Adrenal gland (tissue), 12 donors: ENCODE measurements around the gene CERS4. TPM values are rescaled to one million over a fixed set of nuclear protein-coding genes. Genes with fewer than 3 reads are reported as not detected.

Source experiments
- DNase-seq, 7 donors: peaks; one replicate each; pipeline ENCODE4 v3.0.0-alpha.2; 2019 to 2020
- H3K27ac ChIP-seq, 5 donors: fragments of 200-600 bp; sonication (generic) in 4 of 5; 1 replicate in 3 of 5; 2 replicates in 2 of 5; pipeline versions ENCODE4 v1.5.1 to v1.8.0; 2016 to 2020; ENCODE audit warnings: mild to moderate bottlenecking in 1 of 5
- H3K27me3 ChIP-seq: fragments of 200-600 bp; 2 replicates; pipeline ENCODE4 v1.8.0; 2021
- H3K36me3 ChIP-seq, 2 donors: fragments of 200-600 bp; replicated peaks in 1 of 2; 1 replicate in 1 of 2; 2 replicates in 1 of 2; pipeline versions ENCODE4 v1.5.1 to v1.8.0; 2018 to 2022
- H3K4me1 ChIP-seq, 2 donors: fragments of 200-600 bp; replicated peaks in 1 of 2; 1 replicate in 1 of 2; 2 replicates in 1 of 2; pipeline versions ENCODE4 v1.5.1 to v1.8.0; 2018 to 2021
- H3K4me3 ChIP-seq, 4 donors: fragments of 200-600 bp; sonication (generic) in 3 of 4; one replicate each; pipeline ENCODE4 v1.5.1; 2016 to 2018
- H3K9me3 ChIP-seq, 3 donors: fragments of 200-600 bp; sonication (generic) in 1 of 3; replicated peaks in 1 of 3; 1 replicate in 2 of 3; 2 replicates in 1 of 3; pipeline versions ENCODE4 v1.5.1 to v1.8.0; 2016 to 2021
- POLR2A ChIP-seq, 2 donors: fragments of 450-650 bp; IDR thresholded peaks; one replicate each; pipeline ENCODE4 v1.6.1; 2017; ENCODE audit warnings: antibody characterized with exemption in 2 of 2, mild to moderate bottlenecking in 2 of 2, moderate library complexity in 1 of 2
- WGBS, 4 donors: extraction: QIAGEN DNeasy Blood & Tissue Kit in 2 of 4; methylation state at CpG; one replicate each; pipeline versions ENCODE4 v1.1.5 to v1.1.7; 2013 to 2017; 5-methylcytosine and 5-hydroxymethylcytosine counted together
- intact Hi-C, 2 donors: fragments of 100-400 bp; cut with DNase I; formaldehyde crosslinking; loops; one replicate each; pipeline versions ENCODE4 v1.14.1 to v1.15.0; 2022 to 2023
- polyA plus RNA-seq, 3 donors: library from polyadenylated mRNA; stranded (reverse); fragments of 200-250 nt in 2 of 3; fragments of 350-450 nt in 1 of 3; fragmentation: Illumina TruSeq in 1 of 3; extraction: RNeasy Lipid Tissue Mini Kit (QIAGEN cat#74804) in 1 of 3; gene quantifications; one replicate each; pipeline ENCODE4 v1.2.3, GENCODE V29; 2013 to 2014
- total RNA-seq, 9 donors: library from RNA; depleted of rRNA in 4 of 9; stranded (reverse); fragments of >200 nt in 4 of 9; fragments of 120-200 nt in 1 of 9; fragmentation: NEBNext Ultra II Directional in 1 of 9; extraction: Animal tissue kit (Norgen Biotek cat#: 25700) in 1 of 9; gene quantifications; one replicate each; pipeline versions ENCODE4 v1.1.0 to v1.2.4, GENCODE V29; 2013 to 2023
- TF ChIP-seq, protein P1 (sequence below), 6 experiments: fragments of 450-650 bp in 4 of 6; fragments of 200-600 bp in 2 of 6; sonication (generic) in 1 of 6; IDR thresholded peaks; 1 replicate in 5 of 6; 2 replicates in 1 of 6; pipeline versions ENCODE4 v1.5.1 to v1.8.0; 2016 to 2021; ENCODE audit warnings: antibody characterized with exemption in 6 of 6, mild to moderate bottlenecking in 2 of 6, moderate library complexity in 1 of 6
- donor health status: healthy with polysubstance abuse.
- donor health status: Bipolar disorder and iron deficiency.
- donor health status: DM: yes; HTN: yes; CAD: no.
- donor health status: DM: no; HTN: no; CAD: no.
- donor health status: DM: no; HTN: no; CAD: no.
- donor health status: DM: yes; HTN: yes; CAD: no.

The CERS4 gene
- total and polyA plus RNA-seq, 12 donors: 5.5 to 64.4 (median 30.2) TPM

DNA sequence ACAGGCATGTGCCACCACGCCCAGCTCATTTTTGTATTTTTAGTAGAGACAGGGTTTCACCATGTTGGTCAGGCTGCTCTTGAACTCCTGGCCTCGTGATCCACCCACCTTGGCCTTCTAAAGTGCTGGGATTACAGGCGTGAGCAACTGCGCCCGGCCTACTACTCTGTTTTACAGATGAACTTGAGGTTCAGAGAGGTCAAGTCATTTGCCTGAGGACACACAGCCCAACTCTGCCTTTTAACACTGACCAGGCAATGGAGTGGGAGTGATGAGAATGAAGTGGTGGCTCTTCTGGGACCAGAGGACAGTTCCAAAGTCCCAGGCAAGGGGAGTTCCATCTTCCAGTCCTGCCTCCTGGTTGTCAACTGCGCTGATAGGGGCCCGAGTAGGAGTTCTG is 41.4 kb downstream of the CERS4 start:
- intact Hi-C loops: loop anchor here (10.0 kb wide), 2 partner anchors 296 to 306 kb away; partner anchors contain the start of gene TIMM44 (in 1 of the 2)
- WGBS, 4 donors: 78 to 100% (median 81%) methylated on average over 2 to 7 of the region's 7 CpGs
- Histone ChIP-seq H3K4me3 (no peak overlapping the region), H3K9me3 (no peaks in the 10 kb centered on the region), H3K4me1 (no peaks in the 10 kb centered on the region), H3K36me3 (peaks cover 0 to 1% of the 10 kb centered on the region in 2 donors), H3K27me3 (no peaks in the 10 kb centered on the region), H3K27ac (no peak overlapping the region)
- DNase-seq: no peak
- TF ChIP-seq, protein P1, sequence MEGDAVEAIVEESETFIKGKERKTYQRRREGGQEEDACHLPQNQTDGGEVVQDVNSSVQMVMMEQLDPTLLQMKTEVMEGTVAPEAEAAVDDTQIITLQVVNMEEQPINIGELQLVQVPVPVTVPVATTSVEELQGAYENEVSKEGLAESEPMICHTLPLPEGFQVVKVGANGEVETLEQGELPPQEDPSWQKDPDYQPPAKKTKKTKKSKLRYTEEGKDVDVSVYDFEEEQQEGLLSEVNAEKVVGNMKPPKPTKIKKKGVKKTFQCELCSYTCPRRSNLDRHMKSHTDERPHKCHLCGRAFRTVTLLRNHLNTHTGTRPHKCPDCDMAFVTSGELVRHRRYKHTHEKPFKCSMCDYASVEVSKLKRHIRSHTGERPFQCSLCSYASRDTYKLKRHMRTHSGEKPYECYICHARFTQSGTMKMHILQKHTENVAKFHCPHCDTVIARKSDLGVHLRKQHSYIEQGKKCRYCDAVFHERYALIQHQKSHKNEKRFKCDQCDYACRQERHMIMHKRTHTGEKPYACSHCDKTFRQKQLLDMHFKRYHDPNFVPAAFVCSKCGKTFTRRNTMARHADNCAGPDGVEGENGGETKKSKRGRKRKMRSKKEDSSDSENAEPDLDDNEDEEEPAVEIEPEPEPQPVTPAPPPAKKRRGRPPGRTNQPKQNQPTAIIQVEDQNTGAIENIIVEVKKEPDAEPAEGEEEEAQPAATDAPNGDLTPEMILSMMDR (IDR thresholded peaks at IDR 0.05): no peak
- TF ChIP-seq POLR2A (IDR thresholded peaks at IDR 0.05): no peak

DNA sequence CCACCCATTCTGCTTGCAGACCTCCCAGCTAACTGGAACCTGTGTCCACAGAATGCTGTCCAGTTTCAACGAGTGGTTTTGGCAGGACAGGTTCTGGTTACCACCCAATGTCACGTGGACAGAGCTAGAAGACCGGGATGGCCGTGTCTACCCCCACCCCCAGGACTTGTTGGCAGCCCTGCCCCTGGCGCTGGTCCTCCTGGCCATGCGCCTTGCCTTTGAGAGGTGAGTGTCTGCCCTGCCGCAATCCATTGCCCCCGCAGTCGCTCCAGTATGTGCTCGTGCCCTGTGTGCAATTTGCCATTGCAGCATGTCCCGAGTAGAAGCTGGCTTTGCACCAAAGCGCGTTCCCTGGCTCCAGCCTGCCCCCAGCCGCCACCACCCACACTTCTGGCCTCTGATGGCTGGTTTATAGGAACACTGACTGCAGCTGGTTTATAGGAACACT is 41.9 kb downstream of the CERS4 start:
- no peak overlapping the region for H3K27ac ChIP-seq
- TF ChIP-seq, protein P1 (IDR thresholded peaks at IDR 0.05): no peak
- TF ChIP-seq POLR2A (IDR thresholded peaks at IDR 0.05): no peak
- 67 to 74% (median 69%) methylated on average over 7 to 14 of the region's 14 CpGs; no CpG with 5 or more reads in 1 of the 4 donors for WGBS, 4 donors
- no peaks in the 10 kb centered on the region for H3K4me1 ChIP-seq
- H3K27me3 ChIP-seq: no peaks in the 10 kb centered on the region
- DNase-seq: peak in 1 of 7 donors; percentile 34
- no peak overlapping the region for H3K4me3 ChIP-seq
- H3K36me3 ChIP-seq: peaks cover 0 to 6% of the 10 kb centered on the region in 2 donors
- intact Hi-C loops: loop anchor here (10.0 kb wide), 2 partner anchors 296 to 306 kb away; partner anchors contain the start of gene TIMM44 (in 1 of the 2)
- no peaks in the 10 kb centered on the region for H3K9me3 ChIP-seq

DNA sequence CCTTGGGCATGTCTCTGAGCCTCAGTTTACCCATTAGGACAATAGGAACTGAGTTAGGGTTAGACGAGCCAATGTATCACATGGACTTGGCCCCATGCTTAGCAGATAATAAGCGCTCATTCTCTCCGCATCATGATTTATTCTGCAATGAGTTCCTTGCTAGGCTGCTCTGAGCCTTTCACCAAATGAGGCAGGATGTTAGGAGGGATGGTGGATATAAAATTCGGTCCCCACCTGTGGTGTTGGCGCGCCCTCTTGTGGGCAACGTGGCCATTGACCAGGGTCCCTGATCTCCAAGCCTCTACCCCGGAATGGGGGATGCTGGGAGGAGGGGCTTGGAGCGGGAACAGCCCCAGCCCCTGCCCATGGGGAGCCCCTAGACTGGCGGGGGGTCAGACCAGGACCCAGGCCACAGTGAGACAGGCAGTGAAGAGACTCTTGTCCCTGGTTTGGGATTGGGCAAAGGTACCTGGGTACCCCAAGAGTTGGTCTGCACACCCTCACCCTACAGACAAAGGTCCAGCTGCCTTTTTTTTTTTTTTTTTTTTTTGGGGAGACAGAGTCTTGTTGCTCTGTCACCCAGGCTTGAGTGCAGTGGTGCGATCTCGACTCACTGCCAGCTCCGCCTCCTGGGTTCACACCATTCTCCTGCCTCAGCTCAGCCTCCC is 43.9 kb downstream of the CERS4 start:
- no peaks in the 10 kb centered on the region for H3K4me1 ChIP-seq
- TF ChIP-seq, protein P1 (IDR thresholded peaks at IDR 0.05): peak; percentile 95 to 98 (median 96)
- TF ChIP-seq POLR2A (IDR thresholded peaks at IDR 0.05): no peak
- no peaks in the 10 kb centered on the region for H3K27me3 ChIP-seq
- H3K27ac ChIP-seq: no peak overlapping the region
- H3K9me3 ChIP-seq: no peaks in the 10 kb centered on the region
- H3K36me3 ChIP-seq: peaks cover 0 to 18% of the 10 kb centered on the region in 2 donors
- DNase-seq: peak; percentile 69 to 92 (median 83)
- WGBS, 4 donors: 20 to 40% (median 28%) methylated on average over 10 to 13 of the region's 13 CpGs
- intact Hi-C loops: loop anchor here (10.0 kb wide), 2 partner anchors 298 to 308 kb away; partner anchors contain the start of gene TIMM44 (in 1 of the 2)
- no peak overlapping the region for H3K4me3 ChIP-seq

DNA sequence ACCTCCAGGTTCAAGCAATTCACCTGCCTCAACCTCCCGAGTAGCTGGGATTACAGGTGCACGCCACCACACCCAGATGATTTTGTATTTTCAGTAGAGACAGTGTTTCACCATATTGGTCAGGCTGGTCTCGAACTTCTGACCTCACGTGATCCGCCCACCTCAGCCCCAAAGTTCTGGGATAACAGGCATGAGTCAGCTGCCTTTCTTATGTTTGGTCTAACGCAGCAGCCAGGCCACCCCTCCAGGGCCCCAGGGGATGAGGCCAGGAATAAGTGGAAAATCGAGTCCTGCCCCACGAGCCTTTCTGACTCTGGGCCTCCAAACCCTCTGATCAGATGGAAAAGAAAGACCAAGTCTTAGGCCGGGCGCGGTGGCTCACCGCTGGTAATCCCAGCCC is 44.5 kb downstream of the CERS4 start:
- no peaks in the 10 kb centered on the region for H3K9me3 ChIP-seq
- no peak overlapping the region for H3K27ac ChIP-seq
- intact Hi-C loops: loop anchor here (2.0 to 10.0 kb wide), 3 partner anchors 95 to 309 kb away; partner anchors contain the start of gene TIMM44 (in 1 of the 2)
- no peak for DNase-seq
- H3K4me3 ChIP-seq: no peak overlapping the region
- 67 to 83% (median 68%) methylated on average over 4 to 12 of the region's 12 CpGs for WGBS, 4 donors
- H3K27me3 ChIP-seq: no peaks in the 10 kb centered on the region
- H3K36me3 ChIP-seq: peaks cover 0 to 18% of the 10 kb centered on the region in 2 donors
- TF ChIP-seq POLR2A (IDR thresholded peaks at IDR 0.05): no peak
- H3K4me1 ChIP-seq: no peaks in the 10 kb centered on the region
